Measurements from ENCODE around the gene HELT. TPM values are rescaled to one million over a fixed set of nuclear protein-coding genes. Genes with fewer than 3 reads are reported as not detected.
A peak's percentile ranks its signal among the peaks of the same experiment; 100 is the strongest.
"Not testable (repeated sequence)": the region's sequence is repeated elsewhere in the genome, so short reads cannot be mapped to it uniquely, and the experiment has no call there.

Gene HELT
- total RNA-seq, 1 experiment from 2014 or later, result not detected

DNA sequence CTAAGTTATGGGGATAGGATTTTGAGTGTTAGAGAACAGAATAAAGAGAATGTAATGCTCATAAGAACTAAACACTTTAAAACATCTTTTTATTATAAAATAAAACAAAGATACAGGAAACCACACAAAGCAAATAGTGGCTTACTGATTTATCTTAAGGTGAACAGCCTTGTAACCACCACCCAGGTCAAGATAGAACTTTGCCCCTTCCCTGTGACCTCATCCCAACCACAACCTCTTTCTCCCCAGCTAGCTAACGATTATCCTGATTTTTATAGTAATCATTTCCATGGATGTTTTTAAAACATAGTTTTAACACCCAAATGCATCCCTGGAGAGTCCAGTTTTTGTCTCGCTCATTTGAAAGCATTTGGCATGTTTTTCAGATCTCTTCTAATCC is 17.0 kb downstream of the HELT start:
- no peak for DNase-seq (ENCODE audit: extremely low read depth, low read depth)

DNA sequence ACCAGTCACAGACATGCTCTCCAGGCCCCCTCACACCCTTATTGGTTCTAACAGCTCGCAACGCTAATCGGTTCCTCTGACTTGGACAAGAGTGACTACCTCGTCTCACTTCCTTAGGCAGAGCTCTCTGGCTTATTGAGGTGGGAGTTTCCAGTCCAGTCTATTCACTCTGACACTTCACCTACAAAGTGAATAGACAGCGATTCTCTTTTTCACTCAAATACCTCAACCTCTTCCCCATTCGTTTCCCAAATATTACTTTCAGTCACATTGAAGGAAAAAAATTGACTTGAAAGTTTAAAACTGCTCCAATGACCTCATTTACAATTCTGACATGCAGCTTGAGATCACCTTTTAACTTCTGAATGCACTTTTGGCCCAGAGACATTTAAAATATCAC is 17.7 kb downstream of the HELT start:
- no peak for DNase-seq (ENCODE audit: extremely low read depth, low read depth)

DNA sequence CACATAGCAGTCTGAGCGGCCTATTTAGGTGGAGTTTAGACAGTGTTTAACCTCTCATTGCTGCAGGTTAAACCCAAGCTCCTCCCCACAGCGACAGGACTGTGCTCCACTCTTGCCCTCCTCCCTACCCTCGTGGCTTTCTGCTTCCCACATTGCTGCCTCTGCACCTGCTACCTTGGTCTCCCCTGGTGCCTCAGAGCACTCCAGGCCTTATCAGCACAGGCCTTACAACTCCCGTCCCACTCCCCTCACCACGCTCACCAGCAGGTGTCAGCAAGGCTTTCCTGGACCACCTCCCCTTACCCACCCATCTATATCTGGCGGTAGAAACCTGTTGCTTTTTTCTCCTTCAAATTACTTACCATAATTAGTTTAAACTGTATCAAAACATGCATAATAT is 18.6 kb downstream of the HELT start:
- no peak for DNase-seq (ENCODE audit: extremely low read depth, low read depth)

GRCh38 chr4:185039508-185040273 is 21.4 kb downstream of the HELT start:
- peak; percentile 74 for DNase-seq (ENCODE audit: extremely low read depth, low read depth)

GRCh38 chr4:185040523-185040922 is 22.2 kb downstream of the HELT start:
- DNase-seq (ENCODE audit: extremely low read depth, low read depth), result no peak

GRCh38 chr4:185050286-185050685 is 32.0 kb downstream of the HELT start:
- not testable (repeated sequence) for DNase-seq (ENCODE audit: extremely low read depth, low read depth)

DNA sequence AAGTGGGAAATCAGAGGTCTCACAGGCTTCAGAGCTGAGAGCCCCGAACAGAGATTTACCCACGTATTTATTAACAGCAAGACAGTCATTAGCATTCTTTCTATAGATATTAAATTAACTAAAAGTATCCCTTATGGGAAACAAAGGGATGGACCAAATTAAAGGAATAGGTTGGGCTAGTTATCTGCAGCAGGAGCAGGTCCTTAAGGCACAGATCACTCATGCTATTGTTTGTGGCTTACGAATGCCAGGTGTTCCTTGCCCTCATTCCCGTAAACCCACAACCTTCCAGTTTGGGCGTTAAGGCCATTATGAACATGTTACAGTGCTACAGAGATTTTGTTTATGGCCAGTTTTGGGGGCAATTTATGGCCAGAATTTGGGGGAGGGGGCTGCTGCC is 33.0 kb downstream of the HELT start:
- DNase-seq (ENCODE audit: extremely low read depth, low read depth), result not testable (repeated sequence)

GRCh38 chr4:185053746-185054145 is 35.5 kb downstream of the HELT start:
- no peak for DNase-seq (ENCODE audit: extremely low read depth, low read depth)

DNA sequence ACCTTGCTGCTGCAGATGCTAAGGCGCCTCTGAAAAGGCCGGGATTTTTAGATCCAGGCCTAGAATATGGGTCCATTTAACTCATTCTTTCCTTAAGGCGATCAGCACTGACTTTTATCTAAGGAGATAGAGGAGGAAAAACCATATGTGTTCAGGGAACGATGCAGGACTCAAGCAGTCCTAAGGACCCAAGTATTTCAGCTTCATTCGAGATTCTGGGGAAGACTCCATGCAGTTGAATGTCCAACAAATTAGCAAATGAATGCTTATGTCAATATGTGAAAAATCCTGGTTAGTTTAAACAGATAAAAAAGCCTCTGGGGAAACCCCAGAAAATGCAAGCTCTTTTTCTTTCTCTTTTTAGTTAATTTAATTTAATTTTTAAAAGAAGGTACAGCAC is 36.0 kb downstream of the HELT start:
- DNase-seq (ENCODE audit: extremely low read depth, low read depth), result no peak

DNA sequence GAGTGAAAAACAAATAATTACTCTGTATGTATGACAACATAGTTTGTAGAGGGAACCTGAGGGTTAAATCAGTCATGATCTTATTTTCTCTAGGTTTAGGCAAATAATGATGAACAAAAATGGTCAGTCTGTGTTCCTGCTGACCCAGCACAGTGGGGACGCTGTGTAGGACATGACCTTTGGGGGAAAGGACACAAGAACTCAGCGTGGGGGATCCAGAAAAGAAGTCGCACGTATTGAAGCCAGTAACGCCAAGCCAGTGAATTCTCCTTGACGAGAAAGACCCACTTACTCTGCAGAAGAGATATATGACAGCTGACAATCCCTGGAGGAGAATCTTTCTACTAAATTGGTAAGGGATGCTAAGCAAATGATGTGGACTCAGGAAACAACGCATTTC is 36.6 kb downstream of the HELT start:
- no peak for DNase-seq (ENCODE audit: extremely low read depth, low read depth)

DNA sequence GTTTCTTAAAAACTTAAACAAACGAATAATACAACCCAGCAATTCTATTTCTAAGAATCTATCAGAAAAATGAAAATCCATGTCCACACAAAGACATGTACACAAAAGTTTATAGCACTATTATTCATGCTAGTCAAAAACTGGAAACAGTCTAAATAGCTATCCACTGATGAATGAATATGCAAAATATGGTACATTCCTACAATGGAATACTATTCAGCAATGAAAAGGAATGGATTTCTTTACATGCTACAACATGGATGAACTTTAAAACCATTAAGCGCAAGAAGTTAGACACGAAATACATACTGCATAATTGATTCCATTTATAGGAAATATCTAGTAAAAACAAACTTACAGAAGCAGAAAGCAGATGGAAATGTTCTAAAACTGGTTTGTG is 43.3 kb downstream of the HELT start:
- DNase-seq (ENCODE audit: extremely low read depth, low read depth), result no peak

DNA sequence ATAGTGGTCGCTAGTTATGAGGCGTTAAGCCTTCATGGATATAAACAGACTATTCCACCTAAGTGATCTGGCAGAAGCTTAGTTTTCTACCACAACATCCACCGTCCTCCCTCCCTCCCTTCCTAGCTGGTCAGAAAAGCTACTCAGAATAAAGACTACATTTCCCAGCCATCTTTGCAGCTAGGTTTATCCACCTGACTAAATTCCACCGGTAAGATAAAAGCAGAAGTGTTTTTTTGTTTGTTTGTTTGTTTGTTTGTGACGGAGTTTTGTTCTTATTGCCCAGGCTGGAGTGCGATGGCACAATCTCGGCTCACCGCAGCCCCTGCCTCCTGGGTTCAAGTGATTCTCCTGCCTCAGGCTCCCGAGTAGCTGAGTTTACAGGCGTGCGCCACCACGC is 44.3 kb downstream of the HELT start:
- DNase-seq (ENCODE audit: extremely low read depth, low read depth), result no peak

GRCh38 chr4:185066179-185066578 is 47.9 kb downstream of the HELT start:
- DNase-seq (ENCODE audit: extremely low read depth, low read depth), result no peak

DNA sequence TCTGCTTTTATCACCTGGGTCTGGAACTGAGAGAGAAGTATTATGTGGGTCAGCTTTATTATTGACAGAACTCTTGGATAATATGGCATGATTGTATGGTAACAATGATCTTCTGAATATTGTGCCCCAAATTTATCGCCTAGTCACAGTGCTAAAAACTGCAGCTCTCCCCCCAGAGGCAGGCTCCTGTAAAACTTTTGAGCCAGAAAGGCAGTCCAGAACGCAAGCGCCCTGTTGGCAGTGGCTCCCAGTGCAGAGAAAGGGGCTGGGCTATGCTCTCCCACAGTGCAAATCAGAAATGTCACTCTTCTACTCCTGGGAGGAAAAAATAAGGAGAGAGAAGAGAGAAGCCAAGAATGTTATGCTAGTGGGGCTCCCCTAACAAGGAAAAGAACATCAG is 50.5 kb downstream of the HELT start:
- DNase-seq (ENCODE audit: extremely low read depth, low read depth), result no peak

Other genes starting within 250 kb of the HELT start
- 27.0 and 28.9 TPM in 2 replicates for gene ACSL1, start 192.5 kb upstream of the HELT start, total RNA-seq (2014; rRNA removed; shearing (Covaris generic))
- 15.3 and 16.9 TPM in 2 replicates for gene SLC25A4, start 124.8 kb downstream of the HELT start, total RNA-seq (2014; rRNA removed; shearing (Covaris generic))
- gene CFAP97, start 185.5 kb downstream of the HELT start, total RNA-seq (2014; rRNA removed; shearing (Covaris generic)), result 42.6 and 44.1 TPM in 2 replicates
- gene SNX25, start 191.1 kb downstream of the HELT start, total RNA-seq (2014; rRNA removed; shearing (Covaris generic)), result 11.9 and 12.5 TPM in 2 replicates

Measured in NCI-H460 (cell line).